GM18498 (cell line): ENCODE data around the gene OTOF.

Source experiments
- ATAC-seq: cut with Tn5 transposase; IDR thresholded peaks from one replicate; pipeline ENCODE4 v1.9.1; 2021; ENCODE audit warnings: mild to moderate bottlenecking, moderate library complexity; ENCODE audit not compliant: unreplicated experiment

OTOF gene

DNA sequence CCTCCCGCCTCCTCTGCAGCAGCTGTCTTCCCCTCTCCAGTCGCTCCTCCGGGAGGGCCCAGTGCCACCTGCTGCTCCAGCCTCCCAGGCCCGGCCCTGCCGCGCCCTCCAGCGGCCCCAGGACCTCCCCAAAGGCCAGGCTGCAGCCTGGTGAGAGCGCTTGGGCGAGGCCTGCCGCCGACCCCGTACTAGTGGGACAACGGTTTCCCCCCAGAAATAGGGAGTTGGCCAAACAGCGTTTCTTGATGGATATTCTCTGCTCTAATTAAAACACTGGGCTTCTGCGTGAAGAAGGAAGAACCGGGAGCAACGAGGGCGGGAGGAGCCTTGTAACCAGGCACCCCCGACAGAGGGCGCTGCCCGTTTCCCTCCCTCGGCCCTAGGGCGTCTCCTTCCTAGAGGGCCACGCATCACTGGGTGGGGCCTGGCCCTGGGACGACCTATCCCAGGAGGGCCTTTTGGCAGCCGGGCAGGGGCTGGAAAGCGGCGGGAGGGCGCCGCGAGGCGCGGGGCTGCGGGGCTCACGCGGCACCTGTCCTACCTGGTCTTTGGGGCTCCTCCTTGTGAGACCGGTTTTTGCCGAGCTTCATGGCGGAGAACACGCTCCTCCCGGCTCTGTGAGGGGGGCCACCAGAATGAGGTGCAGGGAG is 25.4 kb upstream of the OTOF start:
- ATAC-seq = peak; percentile 77

DNA sequence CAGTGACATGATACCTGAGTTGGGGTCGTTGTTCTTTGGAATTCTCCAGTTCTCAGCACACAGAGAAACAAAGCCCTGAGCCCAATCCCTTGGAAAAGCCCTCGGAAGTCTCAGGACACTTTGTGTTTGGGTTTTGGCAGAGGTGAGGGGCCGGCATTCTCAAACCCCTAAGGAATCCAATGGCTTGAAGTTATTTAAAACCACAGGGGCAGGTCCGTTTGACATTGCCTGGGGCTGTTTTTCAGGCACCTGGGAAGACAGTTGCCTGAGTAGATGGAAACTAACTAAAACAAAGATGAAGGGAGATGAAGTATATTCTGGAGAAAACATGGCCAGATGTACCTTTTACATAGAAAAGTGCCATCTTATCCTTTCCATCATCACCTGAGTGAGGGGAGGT is 22.5 kb upstream of the OTOF start:
- ATAC-seq = no peak

DNA sequence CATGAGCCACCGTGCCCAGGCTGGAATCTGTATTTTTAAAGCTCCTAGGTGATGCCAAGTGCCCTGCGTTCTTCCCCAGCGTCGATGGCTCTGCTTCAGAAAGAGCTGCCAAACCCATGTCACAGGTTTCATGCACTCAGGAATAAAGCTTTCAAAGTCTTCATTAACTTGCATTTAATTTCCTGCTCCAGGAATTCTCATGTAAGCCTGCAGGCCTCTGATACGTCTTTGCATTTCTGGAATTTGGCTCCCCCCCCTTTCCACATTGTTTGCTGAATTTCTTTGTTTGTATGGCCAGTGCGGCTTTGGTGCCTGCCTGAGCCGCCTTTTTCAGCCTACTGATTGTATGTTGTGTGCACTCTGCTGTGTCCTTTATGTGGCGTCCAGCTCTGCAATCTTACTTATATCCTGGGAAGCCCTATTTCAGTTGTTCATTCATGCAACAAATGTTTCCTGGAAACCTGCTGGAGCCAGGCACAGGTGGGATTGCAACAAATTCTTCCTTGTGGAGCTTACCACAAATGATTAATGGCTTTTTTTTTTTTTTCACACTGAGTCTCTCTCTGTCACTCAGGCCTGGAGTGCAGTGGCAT is 17.9 kb upstream of the OTOF start:
- ATAC-seq = no peak

DNA sequence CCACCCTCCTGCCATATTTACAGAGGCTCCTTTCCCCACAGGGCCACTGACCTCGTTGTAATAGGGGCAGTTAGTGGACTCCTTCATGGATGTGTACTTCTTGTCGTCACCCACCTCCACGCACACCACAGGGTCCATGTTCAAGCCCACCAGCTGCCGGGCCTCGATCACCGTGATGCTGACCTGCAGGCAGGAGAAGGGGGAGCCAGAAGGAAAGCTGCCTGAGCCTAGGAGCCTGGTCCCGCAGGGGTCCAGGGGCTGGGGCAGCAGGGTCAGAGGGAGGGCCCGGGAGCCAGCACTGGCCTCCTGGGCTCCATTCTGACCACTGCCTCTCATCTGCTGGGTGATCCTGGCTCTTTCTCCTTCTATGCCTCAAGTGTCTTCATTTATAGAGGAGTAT is 17.0 kb upstream of the OTOF start:
- no peak for ATAC-seq

DNA sequence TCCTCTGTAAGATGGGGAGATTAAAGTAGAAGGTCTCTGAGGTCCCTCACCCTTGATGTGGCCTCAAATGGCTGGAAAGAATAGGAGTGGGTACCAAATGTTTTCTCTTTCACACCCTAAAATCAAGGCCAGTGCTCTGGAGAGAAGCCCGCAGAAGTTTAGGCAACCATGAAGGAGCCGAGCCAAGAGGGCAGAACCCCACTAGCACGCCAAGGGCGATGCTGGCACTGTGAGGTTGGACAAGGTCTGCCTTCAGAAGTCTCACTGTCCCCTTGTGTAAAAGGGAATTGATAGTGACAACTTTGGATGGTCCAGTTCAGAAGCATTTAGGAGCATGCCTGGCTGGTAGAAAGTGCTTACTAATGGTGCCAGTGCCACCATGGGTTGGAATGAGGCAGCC is 16.3 kb upstream of the OTOF start:
- no peak for ATAC-seq

DNA sequence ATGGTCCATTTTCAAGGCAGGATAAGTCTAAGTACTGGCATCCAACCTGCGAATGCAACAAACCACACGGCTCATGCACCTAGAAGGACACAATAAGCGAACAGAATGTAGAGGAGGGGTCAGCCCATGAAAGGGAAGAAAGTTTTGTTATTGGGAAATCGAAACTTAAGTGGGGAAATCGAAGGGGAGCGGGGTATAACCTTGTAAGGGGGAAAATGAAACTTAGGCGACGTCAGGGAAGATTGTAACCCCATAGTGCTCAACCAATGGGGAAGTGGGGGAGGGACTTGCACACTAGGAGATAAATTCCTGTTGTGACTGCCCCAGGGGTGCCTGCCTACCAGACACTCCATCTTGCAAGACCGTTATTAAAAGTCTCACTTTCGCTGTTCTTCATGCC is 15.6 kb upstream of the OTOF start:
- no peak for ATAC-seq

DNA sequence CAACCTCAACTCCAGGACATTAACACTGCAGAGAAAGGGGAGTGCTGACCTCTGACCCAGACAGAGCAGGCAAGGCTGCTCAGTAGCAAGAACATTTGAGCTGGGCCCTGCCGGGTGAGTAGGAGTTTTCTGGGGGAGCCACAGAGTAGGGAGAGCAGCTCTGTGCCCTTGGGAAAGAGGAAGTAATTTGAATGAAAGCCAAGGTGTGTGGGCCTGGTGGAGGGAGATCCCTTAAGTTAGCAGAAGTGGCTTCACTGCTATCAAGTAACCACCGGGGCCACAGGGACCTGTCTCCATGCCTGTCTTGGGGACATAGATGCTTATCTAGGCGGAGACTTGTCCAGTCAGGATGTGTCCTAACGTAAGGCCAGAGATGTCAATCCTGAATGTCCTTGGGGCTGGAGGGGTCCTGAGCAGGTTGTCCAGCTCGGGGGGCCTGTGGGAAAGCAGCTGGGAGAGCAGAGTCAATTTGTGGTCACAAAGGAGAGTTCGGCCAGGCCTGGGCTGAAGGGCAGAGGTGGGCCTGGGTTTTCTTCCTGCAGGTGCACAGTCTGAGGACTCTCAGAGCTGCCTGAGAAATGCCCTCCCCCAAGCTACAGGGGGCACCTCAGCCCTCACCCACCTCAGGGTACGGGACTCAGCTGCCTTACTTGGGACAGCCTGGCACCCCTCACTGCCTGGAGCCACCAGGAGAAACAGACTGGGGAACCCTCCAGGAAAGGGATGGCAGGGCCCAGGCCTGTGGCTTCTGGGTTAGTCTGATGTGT is 15.0 kb upstream of the OTOF start:
- no peak for ATAC-seq

DNA sequence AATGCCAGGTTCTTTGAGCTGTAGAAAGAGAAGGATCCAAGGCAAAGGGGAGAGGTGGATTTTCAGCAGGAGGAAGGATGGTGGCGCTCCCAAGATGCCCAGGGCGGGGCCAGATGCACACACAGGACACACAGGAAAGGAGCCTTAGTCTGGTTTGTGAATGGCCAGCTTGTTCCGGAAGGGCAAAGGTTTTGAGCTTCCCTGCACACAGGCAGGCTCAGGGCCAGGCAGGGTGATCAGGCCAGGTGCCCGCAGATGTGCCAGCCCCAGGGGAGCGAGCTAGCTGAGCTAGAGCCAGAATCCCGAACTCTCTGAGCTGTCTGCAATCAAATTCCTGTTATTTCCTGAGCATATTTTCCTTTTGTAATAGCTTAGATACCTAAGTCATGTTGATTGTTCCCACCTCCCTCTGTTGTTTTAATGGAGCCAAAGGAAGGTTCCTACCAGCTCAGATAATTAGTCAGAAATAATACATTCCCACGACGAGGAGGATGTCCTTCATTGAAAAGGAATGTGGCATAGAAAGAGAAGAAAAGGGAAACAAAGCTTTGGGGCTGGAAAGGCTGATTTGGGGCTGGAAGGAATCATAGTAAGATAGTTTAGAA is 13.7 kb upstream of the OTOF start:
- no peak for ATAC-seq

DNA sequence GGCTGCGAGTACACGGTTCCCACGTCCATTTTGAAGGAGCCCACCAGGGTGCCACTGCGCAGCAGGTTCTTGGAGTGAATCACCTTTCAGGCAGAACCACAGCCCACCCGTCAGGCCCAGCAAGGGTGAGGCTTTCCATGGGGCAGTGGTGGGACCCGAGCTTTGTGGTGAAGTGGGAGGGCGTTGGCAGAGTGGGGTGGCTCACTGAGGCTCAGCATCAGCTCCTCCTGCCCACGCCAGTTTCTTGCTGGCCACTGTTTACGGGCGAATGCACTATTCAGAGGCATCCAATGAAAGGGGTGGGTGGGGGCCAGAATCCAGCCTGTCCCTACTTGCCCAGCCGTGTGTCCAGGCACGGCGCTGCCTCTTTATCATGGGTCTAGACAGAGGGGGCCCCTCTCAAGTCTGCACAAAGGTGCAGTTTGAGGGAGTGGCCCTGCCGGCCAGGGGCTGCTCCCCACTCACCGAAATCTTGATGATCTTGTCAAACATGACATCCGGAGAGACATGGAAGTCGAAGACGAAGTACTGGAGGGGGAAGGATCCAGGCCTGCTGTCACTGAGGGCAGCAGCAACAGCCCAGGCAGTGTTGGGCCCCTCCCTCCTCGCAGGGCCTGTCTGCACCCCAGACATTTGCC is 11.4 kb upstream of the OTOF start:
- ATAC-seq = no peak

DNA sequence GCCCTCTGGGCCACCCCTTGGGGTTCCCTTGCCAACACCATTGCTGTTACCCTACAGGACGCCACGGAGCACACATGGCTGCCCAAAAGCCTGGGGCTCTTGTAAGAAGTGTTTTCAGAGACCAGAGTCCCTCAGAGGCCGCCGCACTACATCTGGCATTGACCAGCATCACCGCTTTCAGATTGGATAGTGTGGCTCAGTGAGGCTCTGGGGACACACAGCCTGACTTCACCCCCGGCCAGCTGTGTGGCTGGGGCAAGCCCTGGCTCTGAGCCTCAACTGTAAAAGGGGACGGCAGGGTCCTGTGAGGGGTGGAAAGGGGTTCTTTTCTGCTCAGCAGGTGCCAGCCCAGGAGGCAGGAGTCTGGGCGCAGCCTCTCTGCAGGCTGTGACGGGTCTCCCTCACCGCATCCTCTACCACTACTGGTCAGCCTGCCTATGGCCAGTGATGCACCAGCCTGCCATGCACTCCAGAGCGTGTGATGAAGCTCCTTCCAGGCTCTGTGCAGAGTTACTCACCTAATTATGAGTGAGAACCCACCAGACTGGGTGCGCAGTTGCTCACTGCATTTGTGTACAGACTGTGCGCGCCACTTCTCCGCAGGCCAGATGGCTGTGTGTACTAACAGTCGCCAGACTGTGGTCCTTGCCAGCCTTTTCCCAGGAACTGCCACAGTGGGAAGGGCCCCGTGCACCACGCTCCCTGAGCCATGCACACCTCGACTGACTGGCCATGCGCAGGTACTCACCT is 10.7 kb upstream of the OTOF start:
- ATAC-seq = no peak

DNA sequence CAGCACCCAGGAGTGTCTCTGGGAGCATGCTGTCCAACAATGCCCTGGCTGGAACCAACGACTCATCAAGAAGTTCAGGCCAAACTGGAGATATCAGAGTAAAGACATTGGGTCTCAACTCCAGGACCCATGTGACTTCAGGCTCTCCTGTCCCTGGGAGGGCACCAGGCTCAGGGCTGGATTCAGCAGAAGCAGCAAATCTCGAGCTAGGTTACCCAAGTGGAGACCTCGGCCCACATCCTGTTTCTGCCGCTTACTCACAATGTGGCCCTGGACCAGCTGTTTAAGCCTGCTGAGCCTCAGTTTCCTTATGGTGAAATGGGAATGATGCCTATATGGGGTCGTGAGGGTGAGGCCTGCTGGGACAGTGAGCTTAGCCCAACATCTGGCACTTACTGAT is 9.3 kb upstream of the OTOF start:
- ATAC-seq = no peak

DNA sequence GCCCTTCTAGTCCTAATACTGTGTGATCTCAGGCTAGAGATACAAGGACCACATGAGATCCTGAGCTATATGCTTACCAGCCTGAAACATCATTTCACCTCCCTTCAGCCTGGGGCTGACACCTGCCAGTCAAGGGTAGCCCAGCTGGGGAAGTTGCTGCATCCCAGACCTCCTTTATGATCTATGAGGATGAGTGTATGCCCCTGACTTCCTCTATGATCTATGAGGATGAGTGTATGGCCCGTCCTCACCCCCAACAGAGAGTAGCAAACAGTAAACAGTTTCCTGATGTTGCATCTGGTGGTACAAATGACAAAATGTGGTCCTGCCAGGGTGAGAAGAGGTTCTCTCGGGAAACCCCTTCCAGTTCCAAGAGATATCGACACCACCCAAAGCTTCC is 8.9 kb upstream of the OTOF start:
- ATAC-seq = no peak

DNA sequence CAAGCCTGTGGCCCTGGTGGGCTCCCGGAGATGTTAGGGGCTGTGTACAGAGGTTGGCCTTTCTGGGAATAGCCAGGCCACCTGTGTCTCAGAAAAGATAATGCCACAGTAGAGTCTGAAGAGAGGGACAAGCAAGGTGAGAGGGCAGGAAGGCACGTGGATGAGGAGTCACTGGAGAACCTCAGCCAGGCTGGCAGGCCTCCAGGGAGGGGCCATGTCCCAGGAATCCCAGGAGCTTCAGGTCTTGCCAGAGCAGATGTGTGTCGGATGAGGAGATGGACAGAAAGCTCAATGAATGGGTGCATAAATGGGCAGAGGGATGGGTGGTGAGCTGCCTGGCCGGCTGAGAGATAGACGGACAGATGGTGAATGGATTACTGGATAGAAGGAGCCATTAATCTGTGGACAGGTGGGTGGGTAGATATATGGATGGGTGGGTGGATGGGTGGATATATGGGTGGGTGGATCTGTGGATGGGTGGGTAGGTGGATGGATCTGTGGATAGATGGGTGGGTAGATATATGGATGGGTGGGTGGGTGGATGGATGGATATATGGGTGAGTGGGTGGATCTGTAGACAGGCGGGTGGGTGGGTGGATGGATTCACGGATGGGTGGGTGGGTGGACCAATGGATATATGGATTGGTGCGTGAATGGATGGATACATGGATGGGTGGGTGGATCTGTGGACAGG is 7.9 kb upstream of the OTOF start:
- ATAC-seq = no peak

DNA sequence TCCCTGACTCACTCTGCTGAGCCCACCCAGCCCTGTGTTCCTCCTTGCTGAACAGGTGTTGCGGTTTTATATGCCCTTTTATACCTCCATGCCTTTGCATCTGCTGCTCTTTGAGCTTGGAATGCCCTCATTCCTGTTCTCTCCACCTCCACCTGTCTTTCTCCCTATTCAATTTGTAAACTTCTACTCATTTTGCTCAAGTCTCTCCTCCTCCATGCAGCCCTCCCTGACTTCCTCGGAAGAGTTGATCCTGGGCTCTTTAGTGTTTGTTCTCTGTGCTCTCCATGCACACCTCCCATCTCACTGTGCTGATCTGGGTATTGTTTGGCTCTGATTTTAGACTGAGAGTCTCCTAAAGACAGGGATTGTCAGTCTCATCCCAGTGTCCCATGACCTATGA is 7.2 kb upstream of the OTOF start:
- ATAC-seq = no peak

DNA sequence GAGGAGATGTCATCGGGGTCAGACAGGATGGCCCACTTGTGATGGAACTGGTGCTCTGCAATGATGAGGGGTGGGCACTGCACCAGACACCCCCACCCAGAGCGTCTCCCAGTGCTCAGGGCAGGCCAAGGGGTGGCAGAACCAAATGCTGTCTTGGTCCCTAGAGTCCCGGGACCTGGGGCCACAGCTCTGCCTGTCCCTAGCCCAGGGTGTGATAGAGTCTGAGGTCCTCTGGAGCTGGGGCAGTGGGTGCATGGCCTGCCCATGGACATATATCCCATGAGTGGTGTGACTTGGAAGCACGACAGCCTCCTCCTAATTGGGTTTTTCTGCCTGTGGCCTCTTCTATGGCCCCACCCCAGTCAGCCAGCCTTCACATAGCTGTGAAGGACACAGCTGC is 6.7 kb upstream of the OTOF start:
- ATAC-seq = no peak

DNA sequence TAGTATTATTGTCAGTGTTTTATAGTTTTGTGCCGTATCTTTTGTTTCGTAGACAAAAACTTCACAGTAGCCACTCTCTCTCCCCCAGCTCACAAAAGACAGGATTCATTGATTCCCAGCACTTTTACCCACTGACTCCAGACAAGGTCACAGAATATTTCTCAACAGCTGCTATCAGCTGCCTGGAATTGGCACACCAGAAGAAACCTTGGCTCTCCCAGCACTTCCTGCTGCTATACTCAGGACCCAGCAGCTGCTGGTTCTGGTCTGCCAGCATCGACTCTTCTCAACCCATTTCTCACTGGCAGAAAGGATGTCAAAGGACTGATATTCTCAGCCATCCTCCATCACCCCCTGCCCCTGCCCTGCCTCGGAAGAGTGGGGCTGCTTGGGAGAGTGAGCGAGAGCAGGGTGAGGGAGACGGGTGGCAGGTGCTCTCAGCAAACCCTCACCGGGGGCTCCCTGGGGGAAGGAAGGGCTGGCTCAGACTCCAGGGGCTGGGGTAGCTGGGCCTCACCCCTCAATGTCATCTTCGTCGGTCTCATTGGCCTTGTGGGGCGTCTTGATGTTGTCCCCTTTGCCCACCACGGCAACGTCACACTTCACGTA is 6.1 kb upstream of the OTOF start:
- no peak for ATAC-seq

DNA sequence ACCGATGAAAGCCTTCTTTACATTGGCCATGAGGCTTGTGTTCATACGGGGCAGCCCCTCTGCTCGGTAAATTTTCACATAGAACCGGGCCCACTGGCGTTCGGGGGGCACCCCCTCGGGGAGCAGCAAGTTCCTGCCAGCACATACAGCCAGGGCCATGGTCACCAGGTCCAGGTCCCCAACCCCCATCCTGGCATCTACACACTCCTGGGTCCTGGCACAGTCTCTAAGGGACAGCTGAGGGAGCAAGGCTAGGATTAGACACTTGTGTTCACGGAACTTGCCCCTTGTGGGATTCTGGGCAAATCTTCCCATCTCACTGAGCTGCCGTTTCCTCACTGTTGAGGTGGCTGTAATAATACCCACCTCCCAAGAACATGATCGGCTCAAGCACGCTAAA is 5.6 kb upstream of the OTOF start:
- ATAC-seq = no peak

DNA sequence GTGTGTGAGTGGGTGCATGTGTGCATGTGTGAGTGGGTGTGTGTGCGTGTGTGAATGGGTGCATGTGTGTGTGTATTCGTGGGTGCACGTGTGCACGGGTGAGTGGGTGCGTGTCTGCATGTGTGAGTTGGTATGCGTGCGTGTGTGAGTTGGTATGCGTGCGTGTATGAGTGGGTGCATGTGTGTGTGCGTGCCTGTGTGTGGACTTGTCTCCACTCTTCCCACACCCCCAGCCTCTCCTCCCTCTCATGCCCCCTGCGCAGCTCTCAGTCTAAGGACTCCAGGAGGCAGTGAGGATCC is 5.1 kb upstream of the OTOF start:
- no peak for ATAC-seq

DNA sequence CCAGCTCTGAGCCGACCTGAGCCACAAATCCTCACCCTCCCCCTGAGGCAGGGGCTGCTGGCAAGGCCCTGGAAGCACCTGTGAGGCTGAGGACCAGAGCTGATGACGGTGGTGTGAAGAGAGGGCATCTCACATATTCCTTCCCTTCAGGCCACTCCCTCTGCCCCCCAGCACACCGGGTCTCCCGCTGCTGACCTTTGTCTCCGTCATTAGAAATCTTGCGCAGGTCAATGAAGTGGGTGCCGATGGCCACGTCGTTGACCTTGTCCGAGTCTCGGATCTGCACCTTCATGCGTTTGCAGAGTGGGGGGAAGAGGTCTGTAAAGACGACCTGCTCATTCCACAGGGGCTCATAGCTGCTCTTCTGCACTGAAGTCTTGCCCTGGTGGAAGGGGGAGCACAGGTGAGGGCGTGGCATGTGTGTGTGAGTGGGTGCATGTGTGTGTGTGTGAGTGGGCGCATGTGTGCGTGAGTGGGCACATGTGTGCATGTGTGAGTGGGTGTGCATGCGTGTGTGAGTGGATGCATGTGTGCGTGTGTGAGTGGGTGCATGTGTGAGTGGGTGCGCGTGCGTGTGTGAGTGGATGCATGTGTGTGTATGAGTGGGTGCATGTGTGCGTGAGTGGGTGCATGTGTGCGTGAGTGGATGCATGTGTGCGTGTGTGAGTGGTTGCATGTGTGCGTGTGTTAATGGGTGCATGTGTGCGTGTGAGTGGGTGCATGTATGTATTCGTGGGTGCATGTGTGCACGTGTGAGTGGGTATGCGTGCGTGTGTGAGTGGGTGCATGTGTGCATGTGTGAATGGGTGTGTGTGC is 4.5 kb upstream of the OTOF start:
- no peak for ATAC-seq
